ENCODE results near the gene VSTM2L. TPM values are rescaled to one million over a fixed set of nuclear protein-coding genes. Genes with fewer than 3 reads are reported as not detected.
A peak's percentile ranks its signal among the peaks of the same experiment; 100 is the strongest.

Gene VSTM2L
- total RNA-seq, 2 donors from 2014 or later: 1.4 to 2.9 TPM

GRCh38 chr20:37947943-37948342, 45.0 kb downstream of the VSTM2L start:
- Histone ChIP-seq H3K27ac (ENCODE audit: low read depth, low read length) (no peak overlapping the region), H3K27me3 (ENCODE audit: control insufficient read depth, insufficient read depth, low read length, poor library complexity, severe bottlenecking) (no peaks in the 10 kb centered on the region), H3K9ac (ENCODE audit: extremely low read depth, low read length, poor library complexity, severe bottlenecking) (no peak overlapping the region), H3K4me3 (ENCODE audit: low read length) (no peak overlapping the region), H3K9me3 (ENCODE audit: control insufficient read depth, low read length) (peaks cover 7% of the 10 kb centered on the region), H3K36me3 (ENCODE audit: control insufficient read depth, insufficient read depth, low read length) (no peaks in the 10 kb centered on the region), H3K4me1 (ENCODE audit: control insufficient read depth, insufficient read depth, low read length) (no peaks in the 10 kb centered on the region)
- Mint-ChIP-seq H3K36me3 (ENCODE audit: low read depth) (no peaks in the 10 kb centered on the region), H3K27me3 (ENCODE audit: insufficient read depth) (peaks cover 4% of the 10 kb centered on the region), H3K27ac (no peak overlapping the region), H3K4me3 (no peak overlapping the region), H3K4me1 (peaks cover 7% of the 10 kb centered on the region), H3K9me3 (peaks cover 13% of the 10 kb centered on the region)
- TF ChIP-seq CTCF (conservative IDR thresholded peaks at IDR 0.05): no peak
- WGBS, 2 experiments (ENCODE audit: insufficient coverage in 1 of 2, insufficient read length in 1 of 2): 88 to 91% methylated on average over 3 to 6 of the region's 6 CpGs
- no peak for DNase-seq

- H3K4me3 Mint-ChIP-seq: no peak overlapping the region
- 91 to 98% methylated on average over 9 to 11 of the region's 11 CpGs for WGBS, 2 experiments (ENCODE audit: insufficient coverage in 1 of 2, insufficient read length in 1 of 2)
- H3K27me3 Mint-ChIP-seq (ENCODE audit: insufficient read depth): peaks cover 4% of the 10 kb centered on the region
- Histone ChIP-seq H3K27me3 (ENCODE audit: control insufficient read depth, insufficient read depth, low read length, poor library complexity, severe bottlenecking) (no peaks in the 10 kb centered on the region), H3K9me3 (ENCODE audit: control insufficient read depth, low read length) (peaks cover 7% of the 10 kb centered on the region), H3K4me3 (ENCODE audit: low read length) (no peak overlapping the region), H3K36me3 (ENCODE audit: control insufficient read depth, insufficient read depth, low read length) (no peaks in the 10 kb centered on the region), H3K9ac (ENCODE audit: extremely low read depth, low read length, poor library complexity, severe bottlenecking) (no peak overlapping the region), H3K27ac (ENCODE audit: low read depth, low read length) (no peak overlapping the region), H3K4me1 (ENCODE audit: control insufficient read depth, insufficient read depth, low read length) (no peaks in the 10 kb centered on the region)
- no peaks in the 10 kb centered on the region for H3K36me3 Mint-ChIP-seq (ENCODE audit: low read depth)
- H3K27ac Mint-ChIP-seq: no peak overlapping the region
- H3K4me1 Mint-ChIP-seq: peaks cover 7% of the 10 kb centered on the region
- TF ChIP-seq CTCF (conservative IDR thresholded peaks at IDR 0.05): no peak
- peaks cover 13% of the 10 kb centered on the region for H3K9me3 Mint-ChIP-seq
- DNase-seq: peak; percentile 15
Measured at GRCh38 chr20:37948956-37949355, 46.0 kb downstream of the VSTM2L start.

GRCh38 chr20:37954190-37954589, 51.3 kb downstream of the VSTM2L start:
- no peak for DNase-seq
- Mint-ChIP-seq H3K36me3 (ENCODE audit: low read depth) (no peaks in the 10 kb centered on the region), H3K4me1 (peaks cover 5% of the 10 kb centered on the region), H3K4me3 (no peak overlapping the region), H3K27ac (no peak overlapping the region), H3K27me3 (ENCODE audit: insufficient read depth) (peaks cover 15% of the 10 kb centered on the region), H3K9me3 (no peaks in the 10 kb centered on the region)
- TF ChIP-seq CTCF (conservative IDR thresholded peaks at IDR 0.05): no peak
- Histone ChIP-seq H3K27me3 (ENCODE audit: control insufficient read depth, insufficient read depth, low read length, poor library complexity, severe bottlenecking) (no peaks in the 10 kb centered on the region), H3K27ac (ENCODE audit: low read depth, low read length) (no peak overlapping the region), H3K4me1 (ENCODE audit: control insufficient read depth, insufficient read depth, low read length) (no peaks in the 10 kb centered on the region), H3K9ac (ENCODE audit: extremely low read depth, low read length, poor library complexity, severe bottlenecking) (no peak overlapping the region), H3K9me3 (ENCODE audit: control insufficient read depth, low read length) (no peaks in the 10 kb centered on the region), H3K36me3 (ENCODE audit: control insufficient read depth, insufficient read depth, low read length) (no peaks in the 10 kb centered on the region), H3K4me3 (ENCODE audit: low read length) (no peak overlapping the region)
- 87 to 95% methylated on average over 4 of the region's 5 CpGs for WGBS, 2 experiments (ENCODE audit: insufficient coverage in 1 of 2, insufficient read length in 1 of 2)
